ENCODE measurements around the gene SLC25A24.
"Not testable (repeated sequence)": the region's sequence is repeated elsewhere in the genome, so short reads cannot be mapped to it uniquely, and the experiment has no call there.

The SLC25A24 gene

GRCh38 chr1:108199781-108200686 lies at the start of gene SLC25A24:
Gene SLC25A24, minus strand, starts transcription at chr1:108200343. Its CDS starts 205 bp downstream, at chr1:108200138.
- peak; percentile 51 for DNase-seq (ENCODE audit: low read depth, low spot score)

GRCh38 chr1:108243976-108244375 lies 43.8 kb upstream of the SLC25A24 start, which contains the start of gene NBPF4:
Gene NBPF4, minus strand, starts transcription at chr1:108244076. Its CDS starts 315 bp downstream, at chr1:108243761.
- DNase-seq (ENCODE audit: low read depth, low spot score): not testable (repeated sequence)

- DNase-seq (ENCODE audit: low read depth, low spot score): not testable (repeated sequence)
Measured at GRCh38 chr1:108239426-108239825, 39.3 kb upstream of the SLC25A24 start.

GRCh38 chr1:108235308-108235707 lies 35.2 kb upstream of the SLC25A24 start:
- DNase-seq (ENCODE audit: low read depth, low spot score): not testable (repeated sequence)

GRCh38 chr1:108232183-108232582 lies 32.0 kb upstream of the SLC25A24 start:
- DNase-seq (ENCODE audit: low read depth, low spot score): not testable (repeated sequence)

GRCh38 chr1:108229976-108230375 lies 29.8 kb upstream of the SLC25A24 start:
- DNase-seq (ENCODE audit: low read depth, low spot score): not testable (repeated sequence)

GRCh38 chr1:108227772-108228171 lies 27.6 kb upstream of the SLC25A24 start:
- not testable (repeated sequence) for DNase-seq (ENCODE audit: low read depth, low spot score)

- DNase-seq (ENCODE audit: low read depth, low spot score): not testable (repeated sequence)
Measured at GRCh38 chr1:108226855-108227254, 26.7 kb upstream of the SLC25A24 start.

GRCh38 chr1:108223226-108223625 lies 23.1 kb upstream of the SLC25A24 start:
- not testable (repeated sequence) for DNase-seq (ENCODE audit: low read depth, low spot score)

GRCh38 chr1:108217515-108218174 lies 17.5 kb upstream of the SLC25A24 start:
- not testable (repeated sequence) for DNase-seq (ENCODE audit: low read depth, low spot score)

- not testable (repeated sequence) for DNase-seq (ENCODE audit: low read depth, low spot score)
Measured at GRCh38 chr1:108217007-108217406, 16.9 kb upstream of the SLC25A24 start.

- DNase-seq (ENCODE audit: low read depth, low spot score): not testable (repeated sequence)
Measured at GRCh38 chr1:108216028-108216890, 16.1 kb upstream of the SLC25A24 start.

- not testable (repeated sequence) for DNase-seq (ENCODE audit: low read depth, low spot score)
Measured at GRCh38 chr1:108214641-108215465, 14.7 kb upstream of the SLC25A24 start.

GRCh38 chr1:108211014-108211413 lies 10.9 kb upstream of the SLC25A24 start:
- DNase-seq (ENCODE audit: low read depth, low spot score): no peak

GRCh38 chr1:108209456-108210108 lies 9.4 kb upstream of the SLC25A24 start:
- no peak for DNase-seq (ENCODE audit: low read depth, low spot score)

- DNase-seq (ENCODE audit: low read depth, low spot score): no peak
Measured at GRCh38 chr1:108208724-108209446, 8.7 kb upstream of the SLC25A24 start.

GRCh38 chr1:108203582-108203981 lies 3.4 kb upstream of the SLC25A24 start:
- not testable (repeated sequence) for DNase-seq (ENCODE audit: low read depth, low spot score)

- no peak for DNase-seq (ENCODE audit: low read depth, low spot score)
Measured at GRCh38 chr1:108201687-108202086, 1.5 kb upstream of the SLC25A24 start.

- DNase-seq (ENCODE audit: low read depth, low spot score): peak; percentile 17
Measured at GRCh38 chr1:108200687-108201051, 526 bp upstream of the SLC25A24 start.

All from brain pericyte (primary cell).